Right lobe of liver (tissue), 4 donors: ENCODE measurements around the gene COL17A1.

Experiments
- POLR2A ChIP-seq: fragments of 450-650 bp; IDR thresholded peaks from one replicate; pipeline ENCODE4 v1.6.1; 2017; ENCODE audit warnings: antibody characterized with exemption, mild to moderate bottlenecking
- TF ChIP-seq, protein P1 (sequence below), 4 donors: fragments of 200-600 bp in 3 of 4; fragments of 450-650 bp in 1 of 4; IDR thresholded peaks; one replicate each; pipeline versions ENCODE4 v1.5.1 to v1.8.0; 2016 to 2022; ENCODE audit warnings: antibody characterized with exemption in 4 of 4, mild to moderate bottlenecking in 2 of 4
- donor health status: DM: no; HTN: no; CAD: no.
- donor health status: DM: no; HTN: no; CAD: no.
- donor health status: DM: no; HTN: yes; CAD: no.

DNA sequence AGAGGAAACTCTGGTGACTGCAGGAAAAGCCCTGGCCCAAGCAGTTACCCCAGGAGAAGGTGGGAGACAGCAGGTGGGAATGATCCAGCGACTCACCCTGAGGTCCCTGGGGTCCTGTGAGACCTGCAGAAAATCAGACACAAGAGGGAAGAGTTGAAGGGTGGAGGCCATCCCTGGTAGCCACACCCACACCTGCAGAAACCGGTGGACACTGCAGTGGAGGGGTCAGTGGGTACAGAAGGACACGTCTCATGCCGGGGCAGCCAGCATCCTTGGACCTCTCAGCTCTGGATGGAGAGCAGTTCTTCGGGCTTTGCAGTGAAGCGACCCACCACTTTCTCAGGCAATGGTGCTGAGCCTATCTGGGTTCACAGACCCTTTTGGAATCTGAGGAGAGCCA lies 39.0 kb downstream of the COL17A1 start:
- TF ChIP-seq, protein P1, sequence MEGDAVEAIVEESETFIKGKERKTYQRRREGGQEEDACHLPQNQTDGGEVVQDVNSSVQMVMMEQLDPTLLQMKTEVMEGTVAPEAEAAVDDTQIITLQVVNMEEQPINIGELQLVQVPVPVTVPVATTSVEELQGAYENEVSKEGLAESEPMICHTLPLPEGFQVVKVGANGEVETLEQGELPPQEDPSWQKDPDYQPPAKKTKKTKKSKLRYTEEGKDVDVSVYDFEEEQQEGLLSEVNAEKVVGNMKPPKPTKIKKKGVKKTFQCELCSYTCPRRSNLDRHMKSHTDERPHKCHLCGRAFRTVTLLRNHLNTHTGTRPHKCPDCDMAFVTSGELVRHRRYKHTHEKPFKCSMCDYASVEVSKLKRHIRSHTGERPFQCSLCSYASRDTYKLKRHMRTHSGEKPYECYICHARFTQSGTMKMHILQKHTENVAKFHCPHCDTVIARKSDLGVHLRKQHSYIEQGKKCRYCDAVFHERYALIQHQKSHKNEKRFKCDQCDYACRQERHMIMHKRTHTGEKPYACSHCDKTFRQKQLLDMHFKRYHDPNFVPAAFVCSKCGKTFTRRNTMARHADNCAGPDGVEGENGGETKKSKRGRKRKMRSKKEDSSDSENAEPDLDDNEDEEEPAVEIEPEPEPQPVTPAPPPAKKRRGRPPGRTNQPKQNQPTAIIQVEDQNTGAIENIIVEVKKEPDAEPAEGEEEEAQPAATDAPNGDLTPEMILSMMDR (IDR thresholded peaks at IDR 0.05), result no peak
- no peak for TF ChIP-seq POLR2A
